ENCODE results near the gene NUDT1. TPM values are rescaled to one million over a fixed set of nuclear protein-coding genes. Genes with fewer than 3 reads are reported as not detected.
A peak's percentile ranks its signal among the peaks of the same experiment; 100 is the strongest.

The NUDT1 gene
- total RNA-seq, 1 donor from 2014 or later: 21.0 TPM

GRCh38 chr7:2231992-2232765 is 9.8 kb upstream of the NUDT1 start:
- H3K27me3 ChIP-seq (ENCODE audit: control insufficient read depth, insufficient read depth, low read length): no peaks in the 10 kb centered on the region
- H3K36me3 ChIP-seq (ENCODE audit: control insufficient read depth, insufficient read depth, low read length): no peaks in the 10 kb centered on the region
- H3K4me3 ChIP-seq (ENCODE audit: low read depth, low read length): peak overlapping the region; percentile 90
- no peak for DNase-seq (ENCODE audit: low read depth)
- TF ChIP-seq, protein P1, sequence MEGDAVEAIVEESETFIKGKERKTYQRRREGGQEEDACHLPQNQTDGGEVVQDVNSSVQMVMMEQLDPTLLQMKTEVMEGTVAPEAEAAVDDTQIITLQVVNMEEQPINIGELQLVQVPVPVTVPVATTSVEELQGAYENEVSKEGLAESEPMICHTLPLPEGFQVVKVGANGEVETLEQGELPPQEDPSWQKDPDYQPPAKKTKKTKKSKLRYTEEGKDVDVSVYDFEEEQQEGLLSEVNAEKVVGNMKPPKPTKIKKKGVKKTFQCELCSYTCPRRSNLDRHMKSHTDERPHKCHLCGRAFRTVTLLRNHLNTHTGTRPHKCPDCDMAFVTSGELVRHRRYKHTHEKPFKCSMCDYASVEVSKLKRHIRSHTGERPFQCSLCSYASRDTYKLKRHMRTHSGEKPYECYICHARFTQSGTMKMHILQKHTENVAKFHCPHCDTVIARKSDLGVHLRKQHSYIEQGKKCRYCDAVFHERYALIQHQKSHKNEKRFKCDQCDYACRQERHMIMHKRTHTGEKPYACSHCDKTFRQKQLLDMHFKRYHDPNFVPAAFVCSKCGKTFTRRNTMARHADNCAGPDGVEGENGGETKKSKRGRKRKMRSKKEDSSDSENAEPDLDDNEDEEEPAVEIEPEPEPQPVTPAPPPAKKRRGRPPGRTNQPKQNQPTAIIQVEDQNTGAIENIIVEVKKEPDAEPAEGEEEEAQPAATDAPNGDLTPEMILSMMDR (IDR thresholded peaks at IDR 0.05; ENCODE audit: insufficient read depth, low read length, poor library complexity, severe bottlenecking): no peak

- no peak for DNase-seq (ENCODE audit: low read depth)
- H3K4me3 ChIP-seq (ENCODE audit: low read depth, low read length): peak within 1 kb of the TSS; percentile 90
- H3K27me3 ChIP-seq (ENCODE audit: control insufficient read depth, insufficient read depth, low read length): no peaks in the 10 kb centered on the region
- TF ChIP-seq, protein P1 (IDR thresholded peaks at IDR 0.05; ENCODE audit: insufficient read depth, low read length, poor library complexity, severe bottlenecking): no peak
- H3K36me3 ChIP-seq (ENCODE audit: control insufficient read depth, insufficient read depth, low read length): no peaks in the 10 kb centered on the region
Measured at GRCh38 chr7:2232766-2233520, 9.1 kb upstream of the NUDT1 start, which contains the start of gene MAD1L1. TSS of gene MAD1L1 (minus strand) at chr7:2232945. CDS start at chr7:2230133, 2,812 bp downstream.

DNA sequence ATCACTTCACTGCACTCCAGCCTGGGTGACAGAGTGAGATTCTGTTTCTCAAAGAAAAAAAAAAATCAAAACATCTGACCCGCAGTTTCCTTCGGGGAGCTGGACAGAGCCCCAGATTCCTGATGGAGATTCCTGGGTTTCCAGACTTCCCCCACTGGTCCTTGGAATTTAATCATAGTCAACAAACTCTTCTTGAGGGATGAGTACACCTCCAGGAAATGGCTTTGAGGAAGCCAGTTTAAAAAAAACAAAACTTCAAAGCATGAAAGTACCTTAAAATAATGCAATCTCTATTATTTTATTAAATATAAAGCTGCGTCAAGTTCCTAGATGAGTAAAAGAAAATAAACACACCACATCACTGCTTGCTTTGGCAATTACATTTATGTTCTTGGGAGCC is 8.1 kb upstream of the NUDT1 start:
- TF ChIP-seq, protein P1 (IDR thresholded peaks at IDR 0.05; ENCODE audit: insufficient read depth, low read length, poor library complexity, severe bottlenecking): no peak
- no peak for DNase-seq (ENCODE audit: low read depth)
- no peaks in the 10 kb centered on the region for H3K36me3 ChIP-seq (ENCODE audit: control insufficient read depth, insufficient read depth, low read length)
- H3K4me3 ChIP-seq (ENCODE audit: low read depth, low read length): no peak overlapping the region
- no peaks in the 10 kb centered on the region for H3K27me3 ChIP-seq (ENCODE audit: control insufficient read depth, insufficient read depth, low read length)

DNA sequence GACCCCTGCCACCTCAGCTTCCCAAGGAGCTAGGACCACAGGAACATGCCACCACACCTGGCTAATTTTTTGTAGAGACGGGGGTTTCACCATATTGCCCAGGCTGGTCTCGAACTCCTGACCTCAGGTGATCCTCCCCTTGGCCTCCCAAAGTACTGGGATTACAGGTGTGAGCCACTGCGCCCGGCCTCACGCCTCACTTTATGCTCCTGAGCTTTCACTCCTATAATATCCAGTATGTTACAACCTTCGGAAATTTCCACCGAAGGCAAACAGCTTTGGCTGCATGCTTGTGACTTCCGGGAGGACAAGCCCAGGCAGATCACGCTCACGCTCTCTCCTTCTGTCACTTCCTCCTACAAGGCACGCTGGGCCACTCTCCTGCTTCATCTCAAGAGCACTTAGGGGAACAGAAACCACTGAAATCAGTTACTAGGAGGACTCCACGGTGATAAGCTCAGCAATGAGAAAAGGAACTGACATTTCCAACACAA is 4.9 kb upstream of the NUDT1 start:
- DNase-seq (ENCODE audit: low read depth): no peak
- TF ChIP-seq, protein P1 (IDR thresholded peaks at IDR 0.05; ENCODE audit: insufficient read depth, low read length, poor library complexity, severe bottlenecking): no peak
- no peaks in the 10 kb centered on the region for H3K36me3 ChIP-seq (ENCODE audit: control insufficient read depth, insufficient read depth, low read length)

DNA sequence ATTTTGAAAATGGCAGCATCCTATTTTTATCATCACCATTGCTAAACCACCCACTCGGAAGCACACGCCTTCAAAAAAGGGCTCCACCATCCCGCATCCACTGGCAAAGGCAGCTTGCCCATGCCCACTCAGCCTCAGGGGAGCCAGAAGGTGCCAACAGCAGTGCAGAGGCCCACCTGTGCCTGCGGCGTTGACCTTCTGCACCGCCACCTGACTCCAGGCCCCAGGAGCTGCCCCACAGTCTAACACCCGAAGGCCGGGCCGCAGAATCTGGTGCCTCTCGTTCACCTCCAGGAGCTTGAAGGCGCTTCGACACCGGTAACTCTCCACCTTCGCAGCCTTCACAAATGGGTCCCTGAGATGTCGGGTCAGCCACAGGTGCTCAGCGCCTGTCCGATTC is 2.8 kb upstream of the NUDT1 start:
- Histone ChIP-seq H3K36me3 (ENCODE audit: control insufficient read depth, insufficient read depth, low read length) (no peaks in the 10 kb centered on the region), H3K27me3 (ENCODE audit: control insufficient read depth, insufficient read depth, low read length) (no peaks in the 10 kb centered on the region), H3K4me3 (ENCODE audit: low read depth, low read length) (no peak overlapping the region)
- DNase-seq (ENCODE audit: low read depth): no peak
- TF ChIP-seq, protein P1 (IDR thresholded peaks at IDR 0.05; ENCODE audit: insufficient read depth, low read length, poor library complexity, severe bottlenecking): no peak

More for the DNA sequence above, 4.9 kb upstream of the NUDT1 start:
- Histone ChIP-seq H3K27me3 (ENCODE audit: control insufficient read depth, insufficient read depth, low read length) (no peaks in the 10 kb centered on the region), H3K4me3 (ENCODE audit: low read depth, low read length) (no peak overlapping the region)
